Glomerular endothelial cell (primary cell): ENCODE data around the gene STX16. TPM values are rescaled to one million over a fixed set of nuclear protein-coding genes. Genes with fewer than 3 reads are reported as not detected.

ENCODE experiments used
- DNase-seq: peaks from one replicate; pipeline ENCODE4 v3.0.0-alpha.2; 2011; ENCODE audit warnings: low read depth, low spot score; ENCODE audit errors: extremely low read depth
- total RNA-seq: library from RNA; depleted of rRNA; stranded (reverse); fragments of >200 nt; gene quantifications from 2 replicates; pipeline ENCODE4 v1.2.3, GENCODE V29; 2015

Gene STX16, protein sequence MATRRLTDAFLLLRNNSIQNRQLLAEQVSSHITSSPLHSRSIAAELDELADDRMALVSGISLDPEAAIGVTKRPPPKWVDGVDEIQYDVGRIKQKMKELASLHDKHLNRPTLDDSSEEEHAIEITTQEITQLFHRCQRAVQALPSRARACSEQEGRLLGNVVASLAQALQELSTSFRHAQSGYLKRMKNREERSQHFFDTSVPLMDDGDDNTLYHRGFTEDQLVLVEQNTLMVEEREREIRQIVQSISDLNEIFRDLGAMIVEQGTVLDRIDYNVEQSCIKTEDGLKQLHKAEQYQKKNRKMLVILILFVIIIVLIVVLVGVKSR
- total RNA-seq, result 27.7 and 47.1 TPM in 2 replicates

DNA sequence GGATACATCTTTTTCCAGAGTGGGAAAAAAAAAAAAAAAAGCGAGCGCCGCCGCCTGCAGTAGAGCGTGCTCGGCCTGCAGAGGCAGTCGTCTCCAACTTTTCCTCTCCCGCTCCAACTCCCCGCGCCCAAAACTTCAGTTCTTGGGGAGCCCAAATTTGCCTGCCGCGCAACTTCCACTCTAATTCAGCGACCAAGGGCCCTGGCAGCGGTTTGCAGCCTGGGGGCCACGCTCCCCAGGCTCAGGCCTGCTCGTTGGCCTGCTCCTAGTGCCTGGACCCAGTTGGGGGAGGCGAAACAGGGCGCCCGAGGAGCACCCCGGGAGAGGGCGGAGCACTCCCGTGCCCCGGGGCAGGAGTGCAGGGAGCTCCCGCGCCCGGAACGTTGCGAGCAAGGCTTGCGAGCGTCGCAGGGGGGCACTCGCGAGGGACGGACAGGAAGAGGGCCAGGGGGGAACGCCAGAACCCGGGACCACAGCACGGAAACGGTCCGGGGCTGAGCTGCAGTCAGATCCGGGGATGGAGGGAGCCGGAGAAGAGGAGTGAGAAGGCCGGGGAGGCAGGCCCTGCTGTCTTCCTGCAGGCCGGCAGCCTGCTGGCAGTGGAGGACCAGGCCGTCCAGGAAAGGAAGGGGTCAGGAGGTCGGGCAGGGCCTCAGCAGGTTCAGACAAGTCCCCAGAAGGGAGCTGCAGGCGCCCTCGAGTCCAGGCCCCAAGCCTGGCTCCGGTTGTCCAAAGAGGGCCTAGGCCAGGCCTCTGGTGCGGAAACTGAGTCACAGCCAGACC lies at the start of gene STX16:
Gene STX16, plus strand, starts transcription at position 508 of the 783 bp plus-strand sequence. CDS start 724 bp downstream, outside the sequence.
- no peak for DNase-seq

- DNase-seq, result no peak
Observed at GRCh38 chr20:58602124-58602523, 49.0 kb upstream of the STX16 start.

DNA sequence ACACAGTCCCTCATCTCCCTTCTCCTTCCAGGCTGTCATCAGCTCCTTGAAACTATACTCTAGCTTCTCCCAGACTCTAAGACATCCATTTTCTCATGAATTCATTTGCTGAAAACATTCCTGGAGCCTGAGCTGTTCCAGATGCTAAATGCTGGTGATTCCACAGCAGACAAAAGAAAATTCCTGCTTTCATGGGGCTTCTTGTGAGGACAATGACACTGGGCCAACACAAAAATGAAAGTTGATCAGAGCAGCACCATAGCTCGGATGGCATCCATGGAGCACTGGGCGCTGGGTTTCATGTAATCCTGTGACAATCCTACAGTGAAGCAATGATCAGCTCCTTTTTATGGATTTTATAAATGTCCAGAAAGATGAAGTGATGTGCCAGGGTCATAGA lies 47.4 kb upstream of the STX16 start:
- no peak for DNase-seq

GRCh38 chr20:58604128-58604881 lies 46.8 kb upstream of the STX16 start:
- DNase-seq, result no peak

GRCh38 chr20:58605292-58606065 lies 45.6 kb upstream of the STX16 start:
- DNase-seq, result no peak

DNA sequence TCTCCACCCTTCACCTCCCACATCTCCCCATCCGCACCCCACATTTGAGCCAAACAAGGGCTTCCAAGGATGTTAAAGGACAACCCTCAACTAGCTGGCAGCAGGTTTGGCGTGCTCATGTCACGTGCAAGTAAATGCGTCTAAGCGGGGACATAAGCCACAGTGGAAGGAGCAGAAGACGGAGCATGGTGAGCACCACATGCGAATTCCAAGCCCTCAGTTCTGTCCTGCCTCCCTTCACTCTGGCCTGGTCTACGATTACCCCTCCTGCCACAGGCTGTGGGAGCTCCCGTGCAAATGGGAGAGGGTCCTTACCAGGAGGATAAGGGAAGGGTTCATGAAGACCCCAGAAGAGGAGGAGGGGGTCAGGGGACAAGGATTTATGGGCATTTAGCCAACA lies 44.9 kb upstream of the STX16 start:
- no peak for DNase-seq

DNA sequence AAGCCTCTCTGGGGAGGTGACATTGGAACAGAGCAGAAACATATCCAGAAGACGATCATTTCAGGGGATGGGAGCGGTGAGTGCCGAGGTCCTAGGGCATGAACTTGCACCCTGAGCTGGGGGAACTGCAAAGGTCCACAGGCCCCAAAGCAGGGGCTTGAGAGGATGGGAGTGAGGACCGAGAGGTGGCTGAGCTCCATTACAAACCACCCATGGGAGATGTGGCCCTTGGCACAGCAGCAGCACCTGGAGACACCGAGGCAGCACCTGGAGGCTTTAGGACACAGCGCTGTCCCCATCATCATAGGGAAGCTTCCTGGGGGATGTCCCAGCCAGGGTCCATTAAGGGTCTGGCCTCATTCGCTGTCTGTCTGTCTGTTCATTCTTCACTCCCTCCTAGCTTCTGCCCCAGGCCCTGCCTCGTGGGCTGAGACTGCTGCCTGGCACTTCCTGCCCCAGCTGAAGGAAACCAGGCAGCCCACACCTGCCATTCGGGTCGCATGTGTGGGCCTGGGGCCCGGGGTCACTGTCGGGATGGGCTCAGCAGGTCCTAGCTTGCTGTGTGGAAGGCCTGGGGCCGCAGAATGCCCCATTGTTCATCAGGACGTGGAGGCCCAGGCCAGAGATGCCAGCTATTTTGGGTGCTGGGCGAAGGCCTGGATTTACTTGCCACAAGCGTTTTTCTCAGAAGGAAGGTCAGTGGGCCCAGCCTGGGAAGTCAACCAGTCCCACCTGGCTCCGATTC lies 42.8 kb upstream of the STX16 start:
- no peak for DNase-seq

DNA sequence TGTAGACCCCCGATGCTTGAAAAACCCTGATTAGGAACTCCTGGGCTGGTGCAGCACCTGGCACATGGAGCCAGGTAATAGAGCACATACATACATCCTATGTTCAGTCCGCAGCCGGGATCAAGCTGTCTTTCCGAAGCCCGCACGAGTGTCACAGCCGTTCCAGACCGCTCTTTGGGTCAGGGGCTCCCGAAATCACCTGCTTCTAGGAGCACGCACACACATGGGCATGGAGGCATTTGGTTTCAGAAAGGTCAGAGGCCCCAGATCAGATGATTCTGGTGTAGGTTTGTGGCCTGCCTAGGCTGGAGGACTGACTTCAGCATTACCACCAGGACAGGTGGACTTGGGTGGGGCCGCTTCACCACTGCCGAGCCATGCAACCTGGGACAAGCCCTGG lies 42.1 kb upstream of the STX16 start:
- DNase-seq, result no peak

DNA sequence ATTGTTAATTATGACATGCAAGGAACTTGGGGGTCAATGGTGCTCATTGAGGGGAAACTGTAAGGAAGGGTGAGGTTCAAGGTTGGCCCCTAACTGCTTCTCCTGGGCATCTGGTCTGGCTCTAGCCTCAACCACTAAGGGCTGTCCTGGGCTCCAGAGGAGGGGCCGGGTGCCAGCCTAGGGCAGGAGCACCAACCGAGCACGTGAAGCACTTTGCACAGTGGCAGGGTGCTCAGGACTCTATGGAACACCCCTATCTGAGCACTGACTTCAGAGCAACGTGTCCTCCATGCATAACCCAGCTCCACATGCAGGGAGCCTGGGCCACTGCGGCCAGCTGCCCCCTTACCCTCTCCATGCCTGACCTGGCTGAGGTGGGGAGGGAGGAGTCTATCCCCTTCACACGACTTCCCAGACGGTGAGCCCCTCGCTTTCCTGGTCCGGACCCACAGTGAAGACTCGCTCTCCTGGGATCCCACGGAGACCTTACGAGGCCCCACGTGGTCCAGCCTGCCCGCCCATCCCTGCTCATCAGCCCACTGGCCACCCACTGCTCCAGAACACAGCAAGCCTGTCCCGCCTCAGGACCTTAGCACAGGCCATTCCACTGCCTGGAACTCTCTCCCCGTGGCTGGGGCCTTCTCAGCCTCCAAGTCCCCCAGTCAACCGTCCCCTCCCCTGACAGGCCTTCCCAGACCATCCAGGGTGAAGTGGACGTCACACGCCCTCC lies 40.8 kb upstream of the STX16 start:
- no peak for DNase-seq

DNA sequence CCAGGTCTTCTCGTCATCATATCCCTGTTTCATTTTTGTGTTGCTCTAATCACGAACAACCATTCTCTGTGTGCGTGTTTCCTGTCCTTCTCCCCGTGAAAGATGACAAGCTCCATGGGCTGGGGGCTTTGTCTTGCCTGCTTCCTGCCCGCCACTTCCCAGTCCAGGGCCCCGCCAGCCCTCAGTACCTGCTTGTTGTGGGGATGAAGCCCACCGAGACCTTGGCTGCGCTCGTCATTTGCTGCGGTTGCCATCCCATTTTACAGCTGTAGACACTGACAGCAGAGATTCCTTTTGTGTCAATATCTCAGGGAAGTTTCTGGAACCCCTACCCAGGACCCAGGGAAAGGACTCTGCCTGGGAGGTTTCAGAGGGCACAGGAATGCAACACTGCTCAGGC lies 40.3 kb upstream of the STX16 start:
- no peak for DNase-seq

- no peak for DNase-seq
Observed at GRCh38 chr20:58611236-58612030, 39.6 kb upstream of the STX16 start.

- no peak for DNase-seq
Observed at GRCh38 chr20:58612121-58612691, 38.9 kb upstream of the STX16 start.

DNA sequence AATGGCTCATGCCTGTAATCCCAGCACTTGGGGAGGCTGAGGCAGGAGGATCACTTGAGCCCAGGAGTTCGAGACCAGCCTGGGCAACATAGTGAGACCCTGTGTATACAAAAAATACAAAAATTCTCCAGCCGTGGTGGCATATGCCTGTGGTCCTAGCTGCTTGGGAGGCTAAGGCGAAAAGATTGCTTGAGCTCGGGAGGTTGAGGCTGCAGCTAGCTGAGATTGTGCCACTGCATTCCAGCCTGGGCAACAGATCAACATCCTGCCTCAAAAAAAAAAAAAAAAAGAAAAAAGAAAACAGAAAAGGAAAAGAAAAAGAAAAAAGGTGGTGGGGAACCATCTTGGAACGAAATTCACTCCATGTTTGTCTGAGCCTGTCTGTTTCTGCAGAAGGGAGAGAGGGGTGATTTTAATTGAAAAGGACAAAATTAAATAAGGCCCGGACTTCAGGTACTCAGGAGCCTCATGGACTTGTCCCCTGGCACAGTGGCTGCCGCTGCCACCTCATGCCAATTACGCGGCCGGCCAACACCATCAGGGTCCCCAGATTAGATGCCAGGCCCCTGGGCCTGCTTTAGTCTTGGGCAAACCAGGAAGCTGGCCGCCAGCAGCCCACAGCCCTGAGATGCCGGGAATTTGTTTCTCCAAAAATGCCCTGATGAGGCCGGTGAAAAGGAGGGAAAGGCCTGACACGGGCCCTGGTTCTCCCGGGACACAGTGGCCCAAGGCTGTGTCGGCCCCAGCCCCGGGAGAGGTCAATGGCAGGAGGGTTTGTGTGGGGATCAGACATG lies 37.8 kb upstream of the STX16 start:
- DNase-seq, result no peak

- no peak for DNase-seq
Observed at GRCh38 chr20:58614366-58614765, 36.7 kb upstream of the STX16 start.

DNA sequence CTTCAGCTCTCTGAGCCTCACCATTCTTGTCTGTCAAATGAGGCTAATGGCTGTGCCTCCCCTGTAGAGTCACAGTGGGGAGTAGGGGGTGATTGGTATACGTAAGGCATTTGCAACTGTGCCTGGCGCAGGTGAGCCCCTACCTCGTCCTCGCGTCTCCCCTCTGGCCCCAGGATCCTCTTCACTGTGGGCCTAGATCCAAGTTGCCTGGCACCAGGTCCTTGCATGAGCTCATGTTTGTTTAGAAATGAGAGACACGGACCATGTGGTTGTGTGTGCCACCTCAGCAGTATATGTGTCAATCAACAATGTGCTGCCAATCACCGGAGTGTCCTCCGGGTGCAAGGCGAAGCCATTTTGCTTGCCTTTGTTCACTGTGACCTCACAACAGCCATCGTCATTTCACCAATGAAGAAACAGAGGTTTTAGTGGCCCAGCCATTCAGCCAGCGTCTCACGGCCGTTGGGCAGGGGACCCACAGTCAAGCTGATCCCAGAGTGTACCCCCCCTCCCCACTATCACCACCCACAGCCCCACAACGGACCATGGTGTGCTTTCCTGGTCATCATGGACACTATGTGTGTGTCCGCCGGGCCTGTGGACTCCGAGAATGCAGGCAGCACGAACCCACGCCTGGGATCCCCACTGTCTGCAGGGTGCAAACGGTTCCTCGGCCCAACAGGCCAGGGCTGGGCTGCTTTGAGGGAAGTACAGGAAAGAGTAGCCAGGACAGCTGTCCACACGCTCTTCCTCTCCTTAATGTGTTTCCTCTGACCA lies 35.9 kb upstream of the STX16 start:
- DNase-seq, result no peak

DNA sequence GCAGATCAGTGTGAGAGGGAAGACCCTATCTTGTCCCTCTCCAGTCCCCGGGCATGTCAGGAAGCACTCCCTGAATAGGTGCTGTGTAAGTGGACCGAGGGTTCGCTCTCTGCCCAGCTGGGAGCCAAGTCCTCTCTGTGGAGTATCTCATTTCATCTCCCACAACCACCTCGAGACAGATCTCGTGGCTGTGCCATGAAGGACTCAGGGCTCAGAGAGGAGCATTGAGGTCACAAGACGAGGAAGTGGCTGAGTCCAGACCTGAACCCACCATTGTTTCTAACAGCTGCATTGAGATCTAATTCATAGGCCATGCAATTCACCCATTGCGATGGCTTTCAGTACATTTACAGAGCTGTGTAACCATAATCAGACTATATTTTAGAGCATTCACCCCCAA lies 34.7 kb upstream of the STX16 start:
- no peak for DNase-seq

- no peak for DNase-seq
Observed at GRCh38 chr20:58617158-58617557, 33.9 kb upstream of the STX16 start.
